ENCODE measurements around the gene OSTF1. TPM values are rescaled to one million over a fixed set of nuclear protein-coding genes. Genes with fewer than 3 reads are reported as not detected.

The OSTF1 gene
- total and polyA plus RNA-seq, 2 donors (not counting 3 experiments of a cell fraction or from before 2014, with no cell fraction given) = 23.5 to 70.9 TPM

GRCh38 chr9:75139201-75139600, 50.9 kb downstream of the OSTF1 start:
- no peaks in the 10 kb centered on the region for H3K9me3 ChIP-seq (replicated peaks; ENCODE audit: control insufficient read depth, insufficient read depth, low read length)
- no peaks in the 10 kb centered on the region for H3K79me2 ChIP-seq (ENCODE audit: control insufficient read depth, insufficient read depth, low read length)
- no peaks in the 10 kb centered on the region for H3K27me3 ChIP-seq (ENCODE audit: control insufficient read depth in 2 of 2, insufficient read depth in 2 of 2, low read length in 2 of 2)
- FAIRE-seq (no peak), DNase-seq (ENCODE audit: low read depth, low spot score) (no peak)
- H4K20me1 ChIP-seq (replicated peaks; ENCODE audit: control insufficient read depth, extremely low read depth, insufficient read depth, low read length) = no peaks in the 10 kb centered on the region
- no peak overlapping the region for H2AFZ ChIP-seq (ENCODE audit: low read depth, low read length)
- H3K36me3 ChIP-seq (ENCODE audit: control insufficient read depth in 2 of 2, extremely low read depth in 1 of 2, insufficient read depth in 2 of 2, low read length in 2 of 2) = peaks cover 3 to 14% of the 10 kb centered on the region in 2 experiments
- H3K9me1 ChIP-seq (replicated peaks; ENCODE audit: control insufficient read depth, extremely low read depth, insufficient read depth, low read length) = no peaks in the 10 kb centered on the region
- no peak overlapping the region for H3K4me2 ChIP-seq (ENCODE audit: insufficient read depth, low read length)
- ChIA-PET POLR2A (no interaction called here), CTCF (no interaction called here)
- H3K27ac ChIP-seq (ENCODE audit: insufficient read depth, low read depth, low read length) = no peak overlapping the region
- intact Hi-C loops (cut with micrococcal nuclease) (no loop called here), dilution Hi-C loops (cut with MboI; ENCODE audit: extremely low pct_ligation_motif_present, low sequenced_read_pairs) (no loop called here)
- H3K4me3 ChIP-seq (replicated peaks in 1 of 3; ENCODE audit: insufficient read depth in 1 of 3, low read depth in 1 of 3, low read length in 3 of 3) = no peak overlapping the region
- H3K4me1 ChIP-seq (ENCODE audit: control insufficient read depth, extremely low read depth, insufficient read depth, low read length) = peaks cover 10% of the 10 kb centered on the region
- TF ChIP-seq GATA2 (IDR thresholded peaks at IDR 0.05; ENCODE audit: insufficient read depth, insufficient read length, low read depth, low read length) (no peak), POLR2A (IDR thresholded peaks at IDR 0.05; ENCODE audit: low read depth, low read length) (no peak), FOS (IDR thresholded peaks at IDR 0.05; ENCODE audit: borderline replicate concordance, insufficient read depth, low read length) (no peak), JUN (IDR thresholded peaks at IDR 0.05; ENCODE audit: borderline replicate concordance, insufficient read depth, insufficient read length, low read depth) (no peak), MYC (IDR thresholded peaks at IDR 0.05; ENCODE audit: low read depth, low read length) (no peak), POLR2AphosphoS5 (IDR thresholded peaks at IDR 0.05; ENCODE audit: insufficient read depth, low read depth, low read length) (no peak), MAX (IDR thresholded peaks at IDR 0.05; ENCODE audit: insufficient read depth, insufficient read length) (no peak), EZH2 (IDR thresholded peaks at IDR 0.05; ENCODE audit: borderline replicate concordance, low read depth, low read length, severe bottlenecking) (no peak), CTCF (IDR thresholded peaks at IDR 0.05; ENCODE audit: extremely low read depth in 1 of 2, insufficient read depth in 1 of 2, low read depth in 1 of 2, low read length in 2 of 2) (no peak)
- no peak overlapping the region for H3K9ac ChIP-seq (replicated peaks; ENCODE audit: extremely low read depth, insufficient read depth, low read length)
- no TSS peak for BruUV-seq (replicated peaks)
